Measurements from ENCODE around the gene CYP2A6. TPM values are rescaled to one million over a fixed set of nuclear protein-coding genes. Genes with fewer than 3 reads are reported as not detected.
"Not testable (repeated sequence)": the region's sequence is repeated elsewhere in the genome, so short reads cannot be mapped to it uniquely, and the experiment has no call there.

Gene CYP2A6
- total RNA-seq, 2 donors from 2014 or later: 1.4 TPM; not detected in 1

GRCh38 chr19:40827386-40828247 is 22.6 kb downstream of the CYP2A6 start:
- intact Hi-C loops (cut with DNase I): no loop called here
- Histone ChIP-seq H3K4me3 (no peak overlapping the region), H3K36me3 (no peaks in the 10 kb centered on the region), H3K9me3 (no peaks in the 10 kb centered on the region), H3K4me1 (peaks cover 5% of the 10 kb centered on the region), H3K27ac (no peak overlapping the region), H3K9ac (ENCODE audit: low read depth in 2 of 2, low read length in 2 of 2) (no peak overlapping the region), H3K27me3 (no peaks in the 10 kb centered on the region)
- DNase-seq: no peak
- no peak for TF ChIP-seq CTCF (IDR thresholded peaks at IDR 0.05)

GRCh38 chr19:40826699-40827385 is 23.4 kb downstream of the CYP2A6 start:
- H3K9ac ChIP-seq (ENCODE audit: low read depth in 2 of 2, low read length in 2 of 2); intact Hi-C loops (cut with DNase I); H3K27ac ChIP-seq; H3K4me3 ChIP-seq; DNase-seq; H3K36me3 ChIP-seq; H3K9me3 ChIP-seq; H3K27me3 ChIP-seq; H3K4me1 ChIP-seq: not testable (repeated sequence)

- H3K9me3 ChIP-seq; intact Hi-C loops (cut with DNase I); DNase-seq; H3K27me3 ChIP-seq; H3K9ac ChIP-seq (ENCODE audit: low read depth in 2 of 2, low read length in 2 of 2); H3K27ac ChIP-seq; H3K4me1 ChIP-seq; H3K4me3 ChIP-seq; H3K36me3 ChIP-seq: not testable (repeated sequence)
These were observed 23.9 kb downstream of the CYP2A6 start for GRCh38 chr19:40826312-40826698.

GRCh38 chr19:40825460-40826095 is 24.7 kb downstream of the CYP2A6 start:
- H3K27ac ChIP-seq; H3K9ac ChIP-seq (ENCODE audit: low read depth in 2 of 2, low read length in 2 of 2); H3K27me3 ChIP-seq; H3K4me3 ChIP-seq; intact Hi-C loops (cut with DNase I); DNase-seq; H3K9me3 ChIP-seq; H3K4me1 ChIP-seq; H3K36me3 ChIP-seq: not testable (repeated sequence)

GRCh38 chr19:40824916-40825315 is 25.3 kb downstream of the CYP2A6 start:
- H3K9me3 ChIP-seq; H3K36me3 ChIP-seq; intact Hi-C loops (cut with DNase I); H3K4me1 ChIP-seq; H3K9ac ChIP-seq (ENCODE audit: low read depth in 2 of 2, low read length in 2 of 2); H3K4me3 ChIP-seq; H3K27me3 ChIP-seq; H3K27ac ChIP-seq: not testable (repeated sequence)
- DNase-seq: peak; percentile 15

- H3K9me3 ChIP-seq; H3K27me3 ChIP-seq; H3K27ac ChIP-seq; H3K4me3 ChIP-seq; H3K9ac ChIP-seq (ENCODE audit: low read depth in 2 of 2, low read length in 2 of 2); intact Hi-C loops (cut with DNase I); H3K36me3 ChIP-seq; H3K4me1 ChIP-seq: not testable (repeated sequence)
- peak; percentile 17 for DNase-seq
These were observed 27.3 kb downstream of the CYP2A6 start for GRCh38 chr19:40822704-40823553.

GRCh38 chr19:40822161-40822560 is 28.1 kb downstream of the CYP2A6 start:
- TF ChIP-seq CTCF (IDR thresholded peaks at IDR 0.05): no peak
- H3K36me3 ChIP-seq: no peaks in the 10 kb centered on the region
- no peak overlapping the region for H3K9ac ChIP-seq (ENCODE audit: low read depth in 2 of 2, low read length in 2 of 2)
- no peak overlapping the region for H3K27ac ChIP-seq
- no peak overlapping the region for H3K4me3 ChIP-seq
- intact Hi-C loops (cut with DNase I): no loop called here
- peaks cover 3% of the 10 kb centered on the region for H3K4me1 ChIP-seq
- DNase-seq: peak; percentile 17
- no peaks in the 10 kb centered on the region for H3K27me3 ChIP-seq
- H3K9me3 ChIP-seq: no peaks in the 10 kb centered on the region
